WTC11 (cell line): Measurements from ENCODE around the gene IFNA1. TPM values are rescaled to one million over a fixed set of nuclear protein-coding genes. Genes with fewer than 3 reads are reported as not detected.

Source experiments
- ATAC-seq: fragments of 200-7000 bp; cut with Tn5 transposase; 2 replicates; pipeline ENCODE4 v1.10.0; 2021; ENCODE audit warnings: mild to moderate bottlenecking, moderate library complexity
- CTCF ChIA-PET: fragments of 300-600 bp; sonication (Branson Sonifier 250); formaldehyde crosslinking; loops from one replicate; lab custom pipeline; 2021; ENCODE audit warnings: antibody characterized with exemption; lab: Charles Lee
- POLR2A ChIA-PET: fragments of 350-600 bp; sonication (Branson Sonifier 250); formaldehyde crosslinking; loops from one replicate; lab custom pipeline; 2021; ENCODE audit warnings: antibody characterized with exemption; lab: Charles Lee
- DNase-seq: peaks from one replicate; pipeline ENCODE4 v3.0.0; 2021; ENCODE audit warnings: low spot score
- H3K27ac Mint-ChIP-seq: 2 replicates; pipeline ENCODE4 v1.8.0; 2021; ENCODE audit warnings: mixed read lengths
- H3K27me3 Mint-ChIP-seq: 2 replicates; pipeline ENCODE4 v1.8.0; 2021; ENCODE audit warnings: low read depth, mild to moderate bottlenecking, moderate library complexity, mixed read lengths
- H3K36me3 Mint-ChIP-seq: 2 replicates; pipeline ENCODE4 v1.8.0; 2021; ENCODE audit warnings: mixed read lengths
- H3K4me1 Mint-ChIP-seq: 2 replicates; pipeline ENCODE4 v1.8.0; 2022; ENCODE audit warnings: mixed read lengths
- H3K4me3 Mint-ChIP-seq: 2 replicates; pipeline ENCODE4 v1.8.0; 2021; ENCODE audit warnings: mild to moderate bottlenecking, moderate library complexity, mixed read lengths
- H3K9me3 Mint-ChIP-seq: 2 replicates; pipeline ENCODE4 v1.8.0; 2021; ENCODE audit warnings: mixed read lengths
- ATF1 ChIP-seq: sonication (generic); formaldehyde crosslinking; IDR thresholded peaks from 2 replicates; pipeline ENCODE4 v1.8.1; 2023; ENCODE audit warnings: mild to moderate bottlenecking, moderate library complexity, missing genetic modification reagents
- CTCF ChIP-seq: fragments of 200-600 bp; IDR thresholded peaks from 2 replicates; pipeline ENCODE4 v1.8.0; 2022; ENCODE audit warnings: antibody characterized with exemption
- E2F4 ChIP-seq: sonication (generic); formaldehyde crosslinking; IDR thresholded peaks from 2 replicates; pipeline ENCODE4 v1.8.1; 2022; ENCODE audit warnings: low read depth, mild to moderate bottlenecking, moderate library complexity, missing genetic modification reagents, borderline replicate concordance
- E2F5 ChIP-seq: sonication (generic); formaldehyde crosslinking; IDR thresholded peaks from 2 replicates; pipeline ENCODE4 v1.8.1; 2022; ENCODE audit warnings: mild to moderate bottlenecking, moderate library complexity, missing genetic modification reagents
- ELF4 ChIP-seq: sonication (generic); formaldehyde crosslinking; IDR thresholded peaks from 2 replicates; pipeline ENCODE4 v1.8.1; 2022; ENCODE audit warnings: low read depth, mild to moderate bottlenecking, moderate library complexity, missing genetic modification reagents
- ERG ChIP-seq: fragments of 250-450 bp; sonication (Bioruptor Pico); IDR thresholded peaks from 2 replicates; pipeline ENCODE4 v1.8.0; 2021; ENCODE audit warnings: mild to moderate bottlenecking
- FOXK1 ChIP-seq: sonication (generic); formaldehyde crosslinking; IDR thresholded peaks from 2 replicates; pipeline ENCODE4 v1.8.0; 2022; ENCODE audit warnings: mild to moderate bottlenecking, moderate library complexity, missing genetic modification reagents
- FOXP1 ChIP-seq: sonication (generic); formaldehyde crosslinking; IDR thresholded peaks from 2 replicates; pipeline ENCODE4 v1.8.0; 2022; ENCODE audit warnings: missing genetic modification reagents, mild to moderate bottlenecking, moderate library complexity, borderline replicate concordance
- NR1H2 ChIP-seq: sonication (generic); formaldehyde crosslinking; IDR thresholded peaks from 2 replicates; pipeline ENCODE4 v1.9.0; 2021; ENCODE audit warnings: mild to moderate bottlenecking, moderate library complexity, missing genetic modification reagents
- RELA ChIP-seq: sonication (generic); formaldehyde crosslinking; IDR thresholded peaks from 2 replicates; pipeline ENCODE4 v1.8.1; 2022; ENCODE audit warnings: missing genetic modification reagents, mild to moderate bottlenecking, borderline replicate concordance
- SOX15 ChIP-seq: fragments of 250-450 bp; sonication (Bioruptor Pico); IDR thresholded peaks from 2 replicates; pipeline ENCODE4 v1.9.0; 2021; ENCODE audit warnings: mild to moderate bottlenecking
- SP1 ChIP-seq: sonication (generic); formaldehyde crosslinking; conservative IDR thresholded peaks from 2 replicates; pipeline ENCODE4 v1.8.1; 2022; ENCODE audit warnings: missing genetic modification reagents
- TCF7 ChIP-seq: sonication (generic); formaldehyde crosslinking; IDR thresholded peaks from 2 replicates; pipeline ENCODE4 v1.8.0; 2022; ENCODE audit warnings: mild to moderate bottlenecking, low read depth, missing genetic modification reagents, moderate library complexity
- ZNF232 ChIP-seq: sonication (generic); formaldehyde crosslinking; IDR thresholded peaks from 2 replicates; pipeline ENCODE4 v1.8.0; 2022; ENCODE audit warnings: mild to moderate bottlenecking, missing genetic modification reagents
- ZNF416 ChIP-seq: fragments of 250-450 bp; sonication (Bioruptor Pico); IDR thresholded peaks from 2 replicates; pipeline ENCODE4 v1.9.0; 2021; ENCODE audit warnings: mild to moderate bottlenecking, inconsistent platforms
- ZNF425 ChIP-seq: fragments of 250-450 bp; sonication (Bioruptor Pico); conservative IDR thresholded peaks from 2 replicates; pipeline ENCODE4 v1.9.0; 2021; ENCODE audit warnings: mild to moderate bottlenecking
- total RNA-seq: library from RNA; stranded (reverse); gene quantifications from 3 replicates; pipeline ENCODE4 v1.2.3, GENCODE V29; 2021

The IFNA1 gene
- total RNA-seq, 1 experiment from 2014 or later: not detected

GRCh38 chr9:21413151-21413550, 27.1 kb upstream of the IFNA1 start:
- CTCF ChIA-PET: interaction anchor here (0.6 to 1.8 kb wide), 5 partner anchors 10 to 41 kb away, joined by 3 to 6 read pairs (median 5); no protein-coding TSS in a partner anchor
- no peak for DNase-seq
- H3K9me3 Mint-ChIP-seq: no peaks in the 10 kb centered on the region
- H3K36me3 Mint-ChIP-seq: no peaks in the 10 kb centered on the region
- ATAC-seq: no peak
- POLR2A ChIA-PET: no interaction called here
- TF ChIP-seq SOX15 (no peak), ERG (no peak), RELA (CRISPR knock-in tag) (no peak), ZNF416 (CRISPR knock-in tag) (no peak), FOXK1 (no peak), ATF1 (CRISPR knock-in tag) (no peak), CTCF (no peak), FOXP1 (no peak)
- TF ChIP-seq, all 79 proteins: peak for 0
- no peak overlapping the region for H3K4me3 Mint-ChIP-seq
- no peaks in the 10 kb centered on the region; the same call in 1 of the 2 replicates for H3K27me3 Mint-ChIP-seq
- no peaks in the 10 kb centered on the region for H3K4me1 Mint-ChIP-seq
- no peak overlapping the region for H3K27ac Mint-ChIP-seq

- Mint-ChIP-seq H3K4me3 (no peak overlapping the region), H3K36me3 (no peaks in the 10 kb centered on the region), H3K27ac (no peak overlapping the region), H3K9me3 (no peaks in the 10 kb centered on the region), H3K27me3 (no peaks in the 10 kb centered on the region; the same call in 1 of the 2 replicates), H3K4me1 (no peaks in the 10 kb centered on the region)
- POLR2A ChIA-PET: no interaction called here
- DNase-seq: no peak
- TF ChIP-seq E2F4 (CRISPR knock-in tag): no peak
- no peak for TF ChIP-seq ZNF232 (CRISPR knock-in tag)
- TF ChIP-seq CTCF: peak; percentile 10; the same call in 1 of the 2 replicates
- ATAC-seq: peak; percentile 92
- CTCF ChIA-PET: interaction anchor here (1.0 to 1.8 kb wide), 2 partner anchors 21 to 22 kb away, joined by 4 to 6 read pairs; no protein-coding TSS in a partner anchor
Measured at GRCh38 chr9:21413624-21414023, 26.6 kb upstream of the IFNA1 start.

- POLR2A ChIA-PET: no interaction called here
- ATAC-seq (no peak), DNase-seq (no peak)
- Mint-ChIP-seq H3K27ac (no peak overlapping the region), H3K9me3 (no peaks in the 10 kb centered on the region), H3K36me3 (no peaks in the 10 kb centered on the region), H3K27me3 (no peaks in the 10 kb centered on the region; the same call in 1 of the 2 replicates), H3K4me1 (no peaks in the 10 kb centered on the region), H3K4me3 (no peak overlapping the region)
- CTCF ChIA-PET: interaction anchor here (1.8 kb wide), 1 partner anchor 20 kb away, joined by 6 read pairs; no protein-coding TSS in a partner anchor
- TF ChIP-seq E2F5 (CRISPR knock-in tag) (no peak), SP1 (CRISPR knock-in tag) (no peak), ZNF425 (no peak), NR1H2 (CRISPR knock-in tag) (no peak), E2F4 (CRISPR knock-in tag) (no peak), ELF4 (CRISPR knock-in tag) (no peak), TCF7 (no peak), ZNF232 (CRISPR knock-in tag) (no peak)
Measured at GRCh38 chr9:21414220-21414940, 25.9 kb upstream of the IFNA1 start.
